ENCODE measurements around the gene LRP1B.

LRP1B gene

DNA sequence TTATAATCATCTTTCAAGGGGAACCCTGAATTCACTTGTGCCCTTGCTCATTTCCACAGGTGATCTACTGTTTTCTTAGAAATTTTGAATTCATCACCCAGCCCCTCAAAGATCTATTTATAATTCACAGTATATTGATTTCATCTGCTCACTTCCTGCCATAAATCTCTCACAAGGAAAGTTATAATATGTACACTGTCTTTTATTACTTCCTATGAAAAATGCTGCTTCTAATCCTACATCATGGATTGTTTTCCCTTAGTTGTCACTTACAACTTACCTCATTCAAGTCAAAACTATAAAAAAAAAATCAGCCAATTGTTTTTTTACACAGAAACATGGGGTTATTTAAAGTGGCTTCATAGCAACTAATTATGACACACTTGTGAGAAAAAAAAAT is 1443.0 kb downstream of the LRP1B start:
- H3K27me3 ChIP-seq (replicated peaks; ENCODE audit: control insufficient read depth, insufficient read depth, low read length, poor library complexity, severe bottlenecking) = no peaks in the 10 kb centered on the region
- no peaks in the 10 kb centered on the region for H3K9me3 ChIP-seq (ENCODE audit: control insufficient read depth, low read length)
- H3K27ac ChIP-seq (ENCODE audit: insufficient read depth, low read length, poor library complexity, severe bottlenecking) = no peak overlapping the region
- no peaks in the 10 kb centered on the region for H3K36me3 ChIP-seq (ENCODE audit: control insufficient read depth, insufficient read depth, low read length)
- no peaks in the 10 kb centered on the region for H3K4me1 ChIP-seq (ENCODE audit: control insufficient read depth, insufficient read depth, low read length, poor library complexity, severe bottlenecking)
- H3K4me3 ChIP-seq (ENCODE audit: insufficient read depth, low read depth, low read length, poor library complexity, severe bottlenecking) = no peak overlapping the region
- no peak for DNase-seq

DNA sequence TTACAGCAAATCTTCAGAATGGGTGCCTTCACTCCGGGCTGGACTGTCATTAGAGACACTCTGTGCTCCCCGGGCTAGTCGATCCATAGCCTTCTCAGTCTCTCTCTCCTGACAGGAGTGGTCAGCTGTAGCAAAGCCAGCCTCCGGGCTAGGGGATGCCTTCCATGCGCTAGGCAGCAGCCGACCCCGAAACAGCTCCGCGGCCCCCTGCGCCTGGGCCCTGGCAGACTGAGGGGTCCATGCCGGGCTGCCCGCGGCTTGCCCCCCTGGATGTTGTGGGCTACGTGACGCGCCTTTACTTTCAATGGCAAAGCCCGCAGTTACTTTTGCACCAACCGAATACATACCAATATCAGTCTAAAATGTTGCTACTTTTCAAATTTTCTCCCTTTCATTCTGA is 1447.2 kb downstream of the LRP1B start:
- no peaks in the 10 kb centered on the region for H3K4me1 ChIP-seq (ENCODE audit: control insufficient read depth, insufficient read depth, low read length, poor library complexity, severe bottlenecking)
- DNase-seq = no peak
- H3K27me3 ChIP-seq (replicated peaks; ENCODE audit: control insufficient read depth, insufficient read depth, low read length, poor library complexity, severe bottlenecking) = no peaks in the 10 kb centered on the region
- H3K36me3 ChIP-seq (ENCODE audit: control insufficient read depth, insufficient read depth, low read length) = no peaks in the 10 kb centered on the region
- no peak overlapping the region for H3K27ac ChIP-seq (ENCODE audit: insufficient read depth, low read length, poor library complexity, severe bottlenecking)
- no peaks in the 10 kb centered on the region for H3K9me3 ChIP-seq (ENCODE audit: control insufficient read depth, low read length)
- H3K4me3 ChIP-seq (ENCODE audit: insufficient read depth, low read depth, low read length, poor library complexity, severe bottlenecking) = no peak overlapping the region

DNA sequence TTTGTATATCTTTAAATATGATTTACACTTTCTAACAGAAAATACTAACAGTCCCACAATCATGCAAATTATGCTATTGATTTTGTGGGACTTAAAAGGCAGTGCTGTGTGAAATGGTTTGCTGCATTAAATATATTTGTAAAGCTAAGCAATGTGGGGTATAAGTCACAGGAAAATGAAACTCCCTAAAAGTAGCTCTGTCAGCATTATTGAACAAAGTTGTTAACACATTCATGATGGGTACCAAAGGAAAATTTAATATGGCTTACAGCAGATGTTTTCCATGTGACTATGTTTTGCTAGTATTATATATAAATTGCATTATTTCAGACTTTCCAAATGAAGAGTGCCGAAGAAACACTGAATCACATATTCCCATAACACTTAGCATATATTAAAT is 1450.0 kb downstream of the LRP1B start:
- H3K9me3 ChIP-seq (ENCODE audit: control insufficient read depth, low read length) = no peaks in the 10 kb centered on the region
- DNase-seq = no peak
- no peaks in the 10 kb centered on the region for H3K36me3 ChIP-seq (ENCODE audit: control insufficient read depth, insufficient read depth, low read length)
- H3K27me3 ChIP-seq (replicated peaks; ENCODE audit: control insufficient read depth, insufficient read depth, low read length, poor library complexity, severe bottlenecking) = no peaks in the 10 kb centered on the region
- no peaks in the 10 kb centered on the region for H3K4me1 ChIP-seq (ENCODE audit: control insufficient read depth, insufficient read depth, low read length, poor library complexity, severe bottlenecking)
- no peak overlapping the region for H3K4me3 ChIP-seq (ENCODE audit: insufficient read depth, low read depth, low read length, poor library complexity, severe bottlenecking)
- H3K27ac ChIP-seq (ENCODE audit: insufficient read depth, low read length, poor library complexity, severe bottlenecking) = no peak overlapping the region

DNA sequence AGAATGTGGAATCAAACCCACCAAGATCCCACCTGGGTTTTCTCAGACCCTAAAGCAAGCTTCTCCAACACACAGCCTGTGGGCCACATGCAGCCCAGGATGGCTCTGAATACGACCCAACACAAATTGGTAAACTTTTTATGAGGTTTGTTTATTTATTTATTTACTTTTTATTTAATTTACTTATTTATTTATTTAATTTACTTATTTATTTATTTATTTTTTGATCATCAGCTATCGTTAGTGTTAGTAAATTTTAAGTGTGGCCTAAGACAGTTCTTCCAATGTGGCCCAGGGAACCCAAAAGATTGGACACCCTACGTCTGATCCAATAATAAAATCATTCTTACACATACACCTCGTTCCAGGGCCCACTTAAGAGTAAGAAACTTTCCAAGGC is 1451.1 kb downstream of the LRP1B start:
- H3K4me3 ChIP-seq (ENCODE audit: insufficient read depth, low read depth, low read length, poor library complexity, severe bottlenecking) = no peak overlapping the region
- H3K27ac ChIP-seq (ENCODE audit: insufficient read depth, low read length, poor library complexity, severe bottlenecking) = no peak overlapping the region
- no peaks in the 10 kb centered on the region for H3K9me3 ChIP-seq (ENCODE audit: control insufficient read depth, low read length)
- H3K4me1 ChIP-seq (ENCODE audit: control insufficient read depth, insufficient read depth, low read length, poor library complexity, severe bottlenecking) = no peaks in the 10 kb centered on the region
- no peak for DNase-seq
- H3K27me3 ChIP-seq (replicated peaks; ENCODE audit: control insufficient read depth, insufficient read depth, low read length, poor library complexity, severe bottlenecking) = no peaks in the 10 kb centered on the region
- no peaks in the 10 kb centered on the region for H3K36me3 ChIP-seq (ENCODE audit: control insufficient read depth, insufficient read depth, low read length)

DNA sequence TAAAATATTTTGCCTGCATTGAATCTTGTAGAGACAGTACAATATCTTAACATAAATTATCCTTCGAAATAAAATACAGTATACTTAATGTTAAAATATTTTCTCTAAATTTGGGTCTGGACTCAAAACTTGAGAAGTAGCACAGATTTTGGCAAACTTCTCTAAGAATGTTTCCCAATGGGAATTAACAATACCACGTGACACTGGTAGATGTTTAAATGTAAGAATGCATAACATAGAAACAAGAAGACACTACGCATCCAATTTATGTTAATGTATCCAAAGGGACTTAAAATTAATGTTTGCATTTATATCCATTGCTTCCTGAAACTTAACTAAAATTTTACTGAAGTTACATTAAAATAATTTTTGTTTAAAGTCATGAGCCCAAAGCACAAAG is 1460.9 kb downstream of the LRP1B start:
- no peak for DNase-seq
- Histone ChIP-seq H3K27me3 (replicated peaks; ENCODE audit: control insufficient read depth, insufficient read depth, low read length, poor library complexity, severe bottlenecking) (no peaks in the 10 kb centered on the region), H3K4me3 (ENCODE audit: insufficient read depth, low read depth, low read length, poor library complexity, severe bottlenecking) (no peak overlapping the region), H3K9me3 (ENCODE audit: control insufficient read depth, low read length) (no peaks in the 10 kb centered on the region), H3K4me1 (ENCODE audit: control insufficient read depth, insufficient read depth, low read length, poor library complexity, severe bottlenecking) (no peaks in the 10 kb centered on the region), H3K36me3 (ENCODE audit: control insufficient read depth, insufficient read depth, low read length) (no peaks in the 10 kb centered on the region), H3K27ac (ENCODE audit: insufficient read depth, low read length, poor library complexity, severe bottlenecking) (no peak overlapping the region)

DNA sequence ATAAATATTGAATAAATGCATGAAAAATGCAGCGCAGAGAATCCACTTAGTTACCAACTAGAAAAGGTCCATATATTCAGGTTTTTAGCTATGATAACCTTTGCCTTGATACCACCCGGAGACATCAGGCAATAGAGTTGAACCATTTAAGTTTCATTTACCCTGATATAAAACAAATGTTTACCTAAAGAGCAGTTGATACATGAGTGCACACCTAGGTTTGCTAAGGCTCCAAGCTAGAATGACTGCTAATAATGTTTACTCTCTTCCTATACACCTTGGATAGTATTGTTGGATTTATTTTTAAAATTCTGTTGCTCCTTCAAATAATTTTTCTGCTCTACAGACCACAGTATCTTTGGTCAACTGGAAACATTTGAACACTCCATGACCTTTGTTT is 1463.6 kb downstream of the LRP1B start:
- Histone ChIP-seq H3K27ac (ENCODE audit: insufficient read depth, low read length, poor library complexity, severe bottlenecking) (no peak overlapping the region), H3K4me3 (ENCODE audit: insufficient read depth, low read depth, low read length, poor library complexity, severe bottlenecking) (no peak overlapping the region), H3K27me3 (replicated peaks; ENCODE audit: control insufficient read depth, insufficient read depth, low read length, poor library complexity, severe bottlenecking) (no peaks in the 10 kb centered on the region), H3K4me1 (ENCODE audit: control insufficient read depth, insufficient read depth, low read length, poor library complexity, severe bottlenecking) (no peaks in the 10 kb centered on the region), H3K9me3 (ENCODE audit: control insufficient read depth, low read length) (no peaks in the 10 kb centered on the region), H3K36me3 (ENCODE audit: control insufficient read depth, insufficient read depth, low read length) (no peaks in the 10 kb centered on the region)
- DNase-seq = no peak

DNA sequence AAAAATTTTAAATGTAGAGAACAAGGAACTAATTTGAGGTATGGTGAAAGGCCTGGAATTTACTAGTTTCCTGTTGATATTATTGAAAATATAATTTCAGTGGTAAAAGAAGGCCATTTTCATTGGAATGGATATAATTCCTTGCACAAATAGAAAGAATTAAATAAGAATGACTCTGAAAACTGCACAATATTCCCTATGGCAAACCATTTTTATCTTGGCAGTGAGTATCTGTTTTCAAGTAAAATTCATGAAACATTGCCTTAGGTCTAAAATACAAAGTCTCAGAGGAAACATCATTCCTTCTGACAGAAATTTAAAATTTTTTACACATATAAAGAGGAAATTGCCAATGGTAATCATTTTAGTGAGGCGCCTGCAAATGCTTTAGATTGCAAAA is 1468.3 kb downstream of the LRP1B start:
- DNase-seq = no peak

DNA sequence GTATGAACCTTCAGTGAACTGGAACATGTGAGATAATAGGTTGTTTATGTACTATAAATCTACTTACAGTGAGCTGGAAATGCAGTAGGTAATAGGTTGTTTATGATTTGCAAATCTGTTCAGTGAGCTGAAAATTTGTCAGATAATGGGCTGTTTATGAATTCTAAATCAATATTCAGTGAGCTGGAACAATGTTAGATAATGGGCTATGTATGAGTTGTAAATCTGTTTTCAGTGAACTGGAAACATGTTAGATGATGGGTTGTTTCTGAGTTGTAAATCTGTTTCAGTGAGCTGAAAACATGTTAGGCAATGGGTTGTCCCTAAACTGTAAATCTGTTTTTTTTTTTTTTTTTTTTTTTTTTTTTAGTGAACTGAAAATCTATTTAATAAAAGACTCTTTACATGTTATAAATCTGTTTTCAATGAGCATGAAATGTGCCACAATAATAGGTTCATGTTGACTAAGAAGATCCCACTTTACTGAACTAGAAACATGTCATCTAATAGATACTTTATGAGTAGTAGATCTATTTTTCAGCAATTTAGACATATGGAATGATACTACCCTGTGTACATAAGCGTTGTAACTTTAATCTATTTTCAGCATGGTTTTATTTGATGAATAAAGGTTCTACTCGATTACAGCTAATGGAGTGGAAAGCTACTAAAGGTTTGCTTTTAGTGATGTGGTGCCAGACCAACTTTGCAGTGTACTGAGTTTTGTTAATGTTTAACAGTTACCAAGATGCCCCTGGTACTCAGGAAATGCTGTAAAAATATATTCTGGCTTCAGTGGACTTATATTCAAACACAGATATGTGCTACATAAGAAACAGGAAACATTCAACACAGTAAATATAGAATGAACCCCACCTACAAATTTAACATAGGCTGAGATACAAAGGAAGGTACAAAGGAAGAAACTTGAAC is 1471.8 kb downstream of the LRP1B start:
- no peak for DNase-seq
- no peaks in the 10 kb centered on the region for H3K27me3 ChIP-seq (replicated peaks; ENCODE audit: control insufficient read depth, insufficient read depth, low read length, poor library complexity, severe bottlenecking)
- H3K9me3 ChIP-seq (ENCODE audit: control insufficient read depth, low read length) = no peaks in the 10 kb centered on the region
- H3K4me1 ChIP-seq (ENCODE audit: control insufficient read depth, insufficient read depth, low read length, poor library complexity, severe bottlenecking) = no peaks in the 10 kb centered on the region
- H3K27ac ChIP-seq (ENCODE audit: insufficient read depth, low read length, poor library complexity, severe bottlenecking) = no peak overlapping the region
- H3K36me3 ChIP-seq (ENCODE audit: control insufficient read depth, insufficient read depth, low read length) = no peaks in the 10 kb centered on the region
- H3K4me3 ChIP-seq (ENCODE audit: insufficient read depth, low read depth, low read length, poor library complexity, severe bottlenecking) = no peak overlapping the region

More for the DNA sequence above, 1468.3 kb downstream of the LRP1B start:
- no peaks in the 10 kb centered on the region for H3K4me1 ChIP-seq (ENCODE audit: control insufficient read depth, insufficient read depth, low read length, poor library complexity, severe bottlenecking)
- H3K27ac ChIP-seq (ENCODE audit: insufficient read depth, low read length, poor library complexity, severe bottlenecking) = no peak overlapping the region
- H3K27me3 ChIP-seq (replicated peaks; ENCODE audit: control insufficient read depth, insufficient read depth, low read length, poor library complexity, severe bottlenecking) = no peaks in the 10 kb centered on the region
- no peaks in the 10 kb centered on the region for H3K36me3 ChIP-seq (ENCODE audit: control insufficient read depth, insufficient read depth, low read length)
- H3K9me3 ChIP-seq (ENCODE audit: control insufficient read depth, low read length) = no peaks in the 10 kb centered on the region
- H3K4me3 ChIP-seq (ENCODE audit: insufficient read depth, low read depth, low read length, poor library complexity, severe bottlenecking) = no peak overlapping the region

DNA sequence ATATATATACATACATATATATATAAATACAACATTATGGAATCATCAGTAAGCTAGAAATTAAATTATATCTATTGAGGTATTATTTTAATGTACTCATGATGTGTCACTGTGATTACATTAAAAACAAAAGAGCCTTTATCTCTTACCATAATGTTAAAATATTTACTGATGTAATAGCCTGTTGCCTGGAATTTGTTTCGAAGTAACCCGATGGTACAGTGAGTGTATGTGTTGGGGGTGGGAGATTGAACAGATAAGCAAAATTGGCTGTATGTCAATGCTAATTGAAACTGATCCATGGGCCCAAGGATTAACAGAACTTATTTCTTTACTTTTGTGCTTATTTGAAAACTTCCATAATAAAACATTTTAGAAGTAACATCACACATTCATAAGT is 1473.2 kb downstream of the LRP1B start:
- Histone ChIP-seq H3K4me3 (ENCODE audit: insufficient read depth, low read depth, low read length, poor library complexity, severe bottlenecking) (no peak overlapping the region), H3K27me3 (replicated peaks; ENCODE audit: control insufficient read depth, insufficient read depth, low read length, poor library complexity, severe bottlenecking) (no peaks in the 10 kb centered on the region), H3K9me3 (ENCODE audit: control insufficient read depth, low read length) (no peaks in the 10 kb centered on the region), H3K27ac (ENCODE audit: insufficient read depth, low read length, poor library complexity, severe bottlenecking) (no peak overlapping the region), H3K4me1 (ENCODE audit: control insufficient read depth, insufficient read depth, low read length, poor library complexity, severe bottlenecking) (no peaks in the 10 kb centered on the region), H3K36me3 (ENCODE audit: control insufficient read depth, insufficient read depth, low read length) (no peaks in the 10 kb centered on the region)
- DNase-seq = no peak

DNA sequence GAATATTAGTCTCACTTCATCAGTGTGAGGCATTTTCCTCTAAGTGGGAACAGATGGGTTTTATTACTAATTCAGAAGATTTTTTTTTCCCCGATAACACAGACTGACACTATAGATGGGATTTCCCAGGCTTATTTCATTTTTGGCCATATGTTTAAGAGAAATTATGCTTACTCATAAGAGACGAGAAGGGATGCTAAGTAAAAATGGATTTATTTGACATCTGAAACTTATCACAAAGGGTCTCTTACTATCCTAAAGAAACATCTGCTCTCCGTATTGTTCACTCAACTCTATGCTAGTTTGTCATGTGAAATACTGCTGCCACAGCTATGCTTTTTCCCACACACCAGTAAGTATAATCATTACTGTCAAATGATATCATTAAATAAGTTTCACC is 1476.3 kb downstream of the LRP1B start:
- no peak for DNase-seq
- H3K27ac ChIP-seq (ENCODE audit: insufficient read depth, low read length, poor library complexity, severe bottlenecking) = no peak overlapping the region
- H3K27me3 ChIP-seq (replicated peaks; ENCODE audit: control insufficient read depth, insufficient read depth, low read length, poor library complexity, severe bottlenecking) = no peaks in the 10 kb centered on the region
- no peaks in the 10 kb centered on the region for H3K9me3 ChIP-seq (ENCODE audit: control insufficient read depth, low read length)
- H3K4me1 ChIP-seq (ENCODE audit: control insufficient read depth, insufficient read depth, low read length, poor library complexity, severe bottlenecking) = no peaks in the 10 kb centered on the region
- no peak overlapping the region for H3K4me3 ChIP-seq (ENCODE audit: insufficient read depth, low read depth, low read length, poor library complexity, severe bottlenecking)
- H3K36me3 ChIP-seq (ENCODE audit: control insufficient read depth, insufficient read depth, low read length) = no peaks in the 10 kb centered on the region

All from effector memory CD4-positive, alpha-beta T cell (primary cell).